ENCODE data around the gene DGKH. TPM values are rescaled to one million over a fixed set of nuclear protein-coding genes. Genes with fewer than 3 reads are reported as not detected.

DGKH gene
- total RNA-seq, 1 experiment from 2014 or later = 9.3 TPM

GRCh38 chr13:42112864-42113263, 64.4 kb downstream of the DGKH start:
- no peaks in the 10 kb centered on the region for H3K27me3 ChIP-seq (ENCODE audit: insufficient read depth, low read depth)
- H3K36me3 ChIP-seq (ENCODE audit: low read depth) = no peaks in the 10 kb centered on the region
- no peaks in the 10 kb centered on the region for H4K20me1 ChIP-seq (ENCODE audit: insufficient read depth)
- no peak overlapping the region for H3K4me3 ChIP-seq
- POLR2A ChIA-PET (ENCODE audit: unreplicated experiment) = no interaction called here
- no peaks in the 10 kb centered on the region for H3K9me2 ChIP-seq (ENCODE audit: insufficient read depth)
- no peak overlapping the region for H3K4me2 ChIP-seq
- no peak overlapping the region for H3K27ac ChIP-seq
- TF ChIP-seq CTCF (conservative IDR thresholded peaks at IDR 0.05) (no peak), EZH2 (IDR thresholded peaks at IDR 0.05; ENCODE audit: low read depth) (no peak)
- intact Hi-C loops (cut with micrococcal nuclease; ENCODE audit: unreplicated experiment) = no loop called here
- CTCF ChIA-PET = no interaction called here
- no peaks in the 10 kb centered on the region for H3K4me1 ChIP-seq (replicated peaks; ENCODE audit: insufficient read depth)
- no peaks in the 10 kb centered on the region for H3K9me3 ChIP-seq (ENCODE audit: insufficient read depth, low read depth)
- no peak overlapping the region for H2AFZ ChIP-seq
- no TSS peak for BruUV-seq (replicated peaks)
- DNase-seq = no peak
- no peaks in the 10 kb centered on the region for H3F3A ChIP-seq (ENCODE audit: insufficient read depth, low read depth)
- H3K79me2 ChIP-seq (ENCODE audit: low read depth) = no peaks in the 10 kb centered on the region

- Histone ChIP-seq H3K4me1 (replicated peaks; ENCODE audit: insufficient read depth) (no peaks in the 10 kb centered on the region), H3K9me3 (ENCODE audit: insufficient read depth, low read depth) (no peaks in the 10 kb centered on the region), H3K36me3 (ENCODE audit: low read depth) (no peaks in the 10 kb centered on the region), H3K27ac (no peak overlapping the region), H3F3A (ENCODE audit: insufficient read depth, low read depth) (no peaks in the 10 kb centered on the region), H4K20me1 (ENCODE audit: insufficient read depth) (no peaks in the 10 kb centered on the region), H3K9me2 (ENCODE audit: insufficient read depth) (no peaks in the 10 kb centered on the region), H3K27me3 (ENCODE audit: insufficient read depth, low read depth) (no peaks in the 10 kb centered on the region), H3K4me3 (no peak overlapping the region), H3K79me2 (ENCODE audit: low read depth) (no peaks in the 10 kb centered on the region), H2AFZ (no peak overlapping the region), H3K4me2 (no peak overlapping the region)
- intact Hi-C loops (cut with micrococcal nuclease; ENCODE audit: unreplicated experiment) = no loop called here
- no peak for DNase-seq
- POLR2A ChIA-PET (ENCODE audit: unreplicated experiment) = no interaction called here
- no TSS peak for BruUV-seq (replicated peaks)
- CTCF ChIA-PET = no interaction called here
- TF ChIP-seq CTCF (conservative IDR thresholded peaks at IDR 0.05) (no peak), EZH2 (IDR thresholded peaks at IDR 0.05; ENCODE audit: low read depth) (no peak)
Measured at GRCh38 chr13:42113478-42113877, 65.0 kb downstream of the DGKH start.

GRCh38 chr13:42114278-42114677, 65.8 kb downstream of the DGKH start:
- Histone ChIP-seq H3K4me2 (no peak overlapping the region), H4K20me1 (ENCODE audit: insufficient read depth) (no peaks in the 10 kb centered on the region), H3K27ac (no peak overlapping the region), H3K9me3 (ENCODE audit: insufficient read depth, low read depth) (no peaks in the 10 kb centered on the region), H3K36me3 (ENCODE audit: low read depth) (no peaks in the 10 kb centered on the region), H3K4me3 (no peak overlapping the region), H2AFZ (no peak overlapping the region), H3K9me2 (ENCODE audit: insufficient read depth) (no peaks in the 10 kb centered on the region), H3K4me1 (replicated peaks; ENCODE audit: insufficient read depth) (no peaks in the 10 kb centered on the region), H3K27me3 (ENCODE audit: insufficient read depth, low read depth) (no peaks in the 10 kb centered on the region), H3K79me2 (ENCODE audit: low read depth) (no peaks in the 10 kb centered on the region), H3F3A (ENCODE audit: insufficient read depth, low read depth) (no peaks in the 10 kb centered on the region)
- ChIA-PET POLR2A (ENCODE audit: unreplicated experiment) (no interaction called here), CTCF (no interaction called here)
- no peak for DNase-seq
- TF ChIP-seq CTCF (conservative IDR thresholded peaks at IDR 0.05) (no peak), EZH2 (IDR thresholded peaks at IDR 0.05; ENCODE audit: low read depth) (no peak)
- intact Hi-C loops (cut with micrococcal nuclease; ENCODE audit: unreplicated experiment) = no loop called here
- no TSS peak for BruUV-seq (replicated peaks)

Data from PC-9 (cell line).